GM21723 (cell line): ENCODE data around the gene SLC22A23.

Experiments used
- ATAC-seq: cut with Tn5 transposase; IDR thresholded peaks from one replicate; pipeline ENCODE4 v1.9.1; 2021; ENCODE audit warnings: mild to moderate bottlenecking, moderate library complexity; ENCODE audit not compliant: unreplicated experiment

Gene SLC22A23

DNA sequence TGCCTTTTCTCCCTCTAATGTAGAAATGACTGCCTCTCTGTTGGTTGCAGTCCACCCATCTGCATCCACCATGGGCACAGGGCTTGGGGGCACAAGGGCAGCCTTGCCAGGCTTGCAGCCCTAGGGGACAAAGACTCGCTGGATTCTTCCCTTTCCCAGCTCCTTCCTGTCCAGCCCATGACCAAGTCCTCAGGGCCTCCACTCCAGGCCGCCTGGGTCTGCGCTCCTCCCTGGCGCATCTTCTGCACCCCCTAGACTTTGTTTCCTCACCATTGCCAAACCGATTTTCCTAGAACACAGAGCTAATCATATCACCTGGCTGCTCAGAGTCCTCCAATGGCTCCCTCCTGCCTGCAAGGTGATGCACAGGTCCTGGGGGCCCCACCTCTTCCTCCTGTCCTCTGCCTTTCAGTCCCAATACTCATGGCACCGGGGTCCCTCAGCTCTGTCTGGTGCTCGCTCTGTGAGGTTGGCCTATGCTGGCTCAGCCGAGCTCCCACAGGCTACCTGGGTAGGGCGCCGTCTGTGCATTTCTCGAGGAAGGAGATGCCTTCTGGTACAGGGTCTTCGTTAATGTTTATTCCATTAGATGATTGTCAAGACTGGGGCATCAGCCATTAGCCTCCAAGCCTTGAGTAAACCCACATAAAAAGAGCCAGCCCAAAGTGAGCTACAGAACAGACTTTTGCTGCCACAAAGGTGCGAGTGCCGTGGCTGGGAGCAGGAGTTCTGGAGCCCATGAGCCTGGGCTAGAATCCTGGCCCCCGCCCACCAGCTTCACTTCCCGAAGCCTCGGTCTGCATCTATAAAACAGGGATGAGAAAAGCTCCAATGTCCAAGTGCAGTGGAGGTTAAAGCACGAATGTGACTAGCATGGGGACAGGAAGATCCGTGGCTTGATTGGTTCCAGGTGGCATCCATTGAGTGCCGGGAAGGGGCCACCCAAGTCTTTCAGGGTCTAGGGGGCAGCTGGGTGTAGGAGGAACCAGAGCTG lies 180.4 kb downstream of the SLC22A23 start:
- no peak for ATAC-seq

DNA sequence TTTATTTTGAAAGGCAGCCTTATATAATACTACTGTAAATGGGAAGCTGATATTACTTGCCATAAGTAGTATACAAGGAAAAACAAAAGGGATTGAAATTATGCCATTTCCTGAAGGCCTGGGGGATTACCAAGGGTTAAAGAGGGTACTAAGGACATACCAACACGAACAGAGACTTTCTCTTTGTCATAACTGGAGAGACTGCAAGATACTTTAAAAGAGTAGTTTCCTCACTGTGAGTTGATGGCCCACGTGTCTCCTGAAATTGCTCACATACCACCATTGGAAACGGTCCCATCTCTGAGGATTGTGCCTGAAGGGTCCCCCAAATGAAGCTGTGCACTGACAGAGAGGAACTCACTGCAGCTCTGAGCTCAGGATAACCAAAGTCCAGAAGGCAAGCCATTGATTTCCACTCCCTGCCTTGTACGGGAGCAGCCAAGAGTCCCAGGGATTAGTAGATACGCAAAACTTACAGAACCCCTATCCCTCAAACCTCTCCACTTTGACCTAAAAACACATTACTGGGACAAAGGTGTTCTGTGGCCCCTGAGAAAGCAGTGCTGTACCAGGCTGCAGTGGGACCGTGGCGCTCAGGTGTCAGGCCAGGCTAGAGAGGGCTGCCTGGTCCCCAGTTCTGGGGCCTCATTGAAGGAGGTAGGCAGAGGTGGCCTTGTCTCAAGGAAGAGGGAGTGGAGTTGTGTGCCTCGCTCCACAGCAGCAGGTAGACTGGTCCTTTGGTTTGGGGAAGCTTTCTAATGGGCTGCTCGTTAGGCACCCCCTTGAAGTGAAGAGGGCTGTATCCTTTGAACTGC lies 182.9 kb downstream of the SLC22A23 start:
- ATAC-seq, result no peak

GRCh38 chr6:3272911-3273547 lies 183.8 kb downstream of the SLC22A23 start:
- no peak for ATAC-seq

DNA sequence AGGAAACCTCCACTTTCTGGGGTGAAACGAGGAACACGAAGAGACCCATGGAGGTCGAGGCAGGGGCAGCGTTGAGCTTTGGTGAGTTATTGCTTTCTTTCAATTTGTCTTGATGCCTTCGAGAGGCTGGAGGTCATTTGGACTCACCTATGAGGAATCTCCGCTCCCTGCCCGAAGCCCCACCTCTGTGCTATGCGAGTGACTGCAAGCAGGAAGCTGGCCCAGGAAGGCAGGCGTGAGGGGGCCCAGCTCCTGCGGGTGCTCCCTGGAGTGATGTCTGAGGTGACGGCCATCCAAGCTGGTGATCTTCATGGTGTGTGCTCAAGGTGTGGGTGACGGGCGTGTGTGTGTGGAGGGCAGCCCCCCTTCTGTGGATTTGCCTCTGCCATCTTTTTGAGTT lies 185.1 kb downstream of the SLC22A23 start:
- ATAC-seq, result no peak

DNA sequence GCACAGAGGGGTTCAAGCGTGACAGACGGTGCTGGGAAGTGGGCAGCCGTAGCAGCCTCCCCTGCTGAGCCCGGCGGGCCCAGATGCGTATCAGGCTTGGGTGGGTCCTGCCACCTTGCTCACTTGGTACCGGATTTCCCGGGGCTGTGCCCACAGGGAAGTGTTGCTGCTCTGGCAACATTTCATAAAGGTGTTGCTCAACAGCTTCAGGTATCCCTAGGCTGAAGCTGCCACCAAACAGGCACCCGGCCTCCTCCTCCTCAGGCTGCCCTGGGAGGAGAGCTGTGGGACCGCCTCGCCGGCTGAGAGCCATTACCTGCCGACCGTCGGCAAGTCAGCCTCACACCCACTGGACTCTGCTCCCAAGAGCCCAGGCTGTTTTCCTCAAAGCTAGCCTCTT lies 186.6 kb downstream of the SLC22A23 start:
- ATAC-seq, result no peak

GRCh38 chr6:3269281-3269975 lies 187.4 kb downstream of the SLC22A23 start:
- ATAC-seq, result no peak

GRCh38 chr6:3268680-3269079 lies 188.2 kb downstream of the SLC22A23 start:
- ATAC-seq, result no peak

- no peak for ATAC-seq
Measured at GRCh38 chr6:3267162-3267561, 189.7 kb downstream of the SLC22A23 start.

GRCh38 chr6:3266170-3266569 lies 190.7 kb downstream of the SLC22A23 start:
- no peak for ATAC-seq

DNA sequence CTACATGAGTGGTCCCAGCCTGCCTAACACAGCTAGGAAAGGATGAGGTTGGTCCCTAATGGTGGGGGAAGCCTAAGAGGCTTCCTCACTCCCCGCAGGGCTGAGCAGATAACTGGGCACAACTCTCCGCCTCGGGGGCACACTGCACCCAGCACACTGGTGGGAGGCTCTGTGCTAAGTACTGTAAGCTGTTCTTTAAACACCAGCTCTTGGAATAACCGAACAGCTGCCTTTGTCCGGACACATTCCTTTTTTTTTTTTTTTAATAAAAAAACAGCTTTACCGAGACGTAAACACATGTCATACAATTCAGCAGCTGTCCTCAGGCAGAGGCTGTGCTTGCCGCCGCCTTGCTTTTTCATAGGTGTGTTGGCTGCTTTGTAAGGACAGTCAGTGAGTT lies 191.2 kb downstream of the SLC22A23 start:
- no peak for ATAC-seq

- no peak for ATAC-seq
Measured at GRCh38 chr6:3264356-3264755, 192.5 kb downstream of the SLC22A23 start.

GRCh38 chr6:3263096-3263495 lies 193.8 kb downstream of the SLC22A23 start:
- ATAC-seq, result no peak

GRCh38 chr6:3261921-3262320 lies 194.9 kb downstream of the SLC22A23 start:
- ATAC-seq, result no peak

DNA sequence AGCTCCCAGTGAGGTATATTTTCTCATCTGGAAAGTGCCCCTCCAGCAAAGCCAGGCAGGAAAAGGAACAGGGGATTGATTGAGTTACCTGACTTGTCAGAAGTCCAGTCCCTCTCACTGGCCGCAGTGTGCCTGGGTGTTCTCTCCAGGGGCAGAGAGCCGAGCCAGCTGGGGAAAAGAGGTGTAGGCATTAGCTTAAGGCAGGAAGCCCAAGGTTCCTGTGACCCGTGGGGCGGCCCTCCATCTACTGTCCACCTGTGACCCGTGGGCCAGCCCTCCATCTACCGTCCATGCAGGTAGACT lies 195.4 kb downstream of the SLC22A23 start:
- no peak for ATAC-seq

- ATAC-seq, result no peak
Measured at GRCh38 chr6:3260772-3261517, 195.9 kb downstream of the SLC22A23 start.

DNA sequence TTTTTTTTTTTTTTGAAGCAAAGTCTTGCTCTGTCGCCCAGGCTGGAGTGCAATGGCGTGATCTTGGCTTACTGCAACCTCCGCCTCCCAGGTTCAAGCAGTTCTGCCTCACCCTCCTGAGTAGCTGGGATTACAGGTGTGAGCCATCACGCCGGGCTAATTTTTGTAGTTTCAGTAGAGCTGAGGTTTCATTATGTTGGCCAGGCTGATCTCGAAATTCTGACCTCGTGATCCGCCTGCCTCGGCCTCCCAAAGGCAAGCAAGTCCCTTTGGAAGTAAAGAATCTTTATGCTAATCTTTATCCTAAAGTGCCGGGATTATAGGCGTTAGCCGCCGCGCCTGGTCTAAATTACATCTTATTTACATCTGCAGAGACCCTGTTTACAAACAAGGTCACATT lies 196.6 kb downstream of the SLC22A23 start:
- ATAC-seq, result no peak

- peak; percentile 35 for ATAC-seq
Measured at GRCh38 chr6:3259491-3259958, 197.3 kb downstream of the SLC22A23 start.

DNA sequence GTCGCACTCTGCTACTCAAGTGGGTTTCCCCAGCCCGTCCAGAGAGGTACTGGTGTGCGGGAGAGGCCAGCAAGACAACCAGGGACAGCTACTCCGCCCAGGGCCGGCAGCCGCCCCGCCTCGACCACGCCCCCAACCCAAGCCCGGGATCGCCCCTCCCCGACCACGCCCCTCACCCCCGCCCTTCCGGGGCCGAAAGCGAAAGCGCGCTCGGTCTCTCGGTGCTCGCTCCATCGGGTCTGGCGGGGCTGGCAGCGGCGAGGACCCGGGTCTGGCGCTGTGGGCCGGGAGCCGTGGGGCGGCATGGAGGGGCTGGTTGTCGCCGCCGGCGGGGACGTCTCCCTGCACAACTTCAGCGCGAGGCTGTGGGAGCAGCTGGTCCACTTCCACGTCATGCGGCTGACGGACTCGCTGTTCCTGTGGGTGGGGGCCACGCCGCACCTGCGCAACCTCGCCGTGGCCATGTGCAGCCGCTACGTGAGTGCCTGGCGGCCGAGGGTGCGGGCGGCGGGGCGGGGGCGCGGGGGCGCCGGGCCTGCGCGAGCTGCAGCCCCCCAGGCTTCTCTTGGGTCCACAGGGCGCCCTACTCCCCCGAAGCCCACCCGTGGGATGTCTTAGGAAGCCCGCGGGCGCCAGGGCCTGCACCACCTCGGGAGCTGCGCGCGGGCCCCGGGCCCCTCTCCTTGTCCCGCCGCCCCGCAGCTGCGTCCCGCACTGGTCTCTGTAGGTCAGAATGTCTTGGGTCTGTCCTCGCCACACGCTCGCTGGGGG lies 197.9 kb downstream of the SLC22A23 start, which contains the start of gene PSMG4:
Gene PSMG4, plus strand, starts transcription at position 228 of the 771 bp plus-strand sequence. Its CDS starts 76 bp downstream, at position 304.
- ATAC-seq, result peak; percentile 74

GRCh38 chr6:3258201-3258600 lies 198.6 kb downstream of the SLC22A23 start:
- ATAC-seq, result no peak
